ENCODE data around the gene PTTG2.
"Not testable (repeated sequence)": the region's sequence is repeated elsewhere in the genome, so short reads cannot be mapped to it uniquely, and the experiment has no call there.

The PTTG2 gene

GRCh38 chr4:37960098-37960497 is at the start of gene PTTG2:
TSS of gene PTTG2 (plus strand) at chr4:37960398. CDS start at chr4:37960435, 37 bp downstream.
- no peak for DNase-seq

GRCh38 chr4:37914539-37914938 is 45.7 kb upstream of the PTTG2 start:
- DNase-seq = no peak

GRCh38 chr4:37917388-37917787 is 42.8 kb upstream of the PTTG2 start:
- DNase-seq = no peak

- no peak for DNase-seq
Measured at GRCh38 chr4:37918653-37919052, 41.5 kb upstream of the PTTG2 start.

- DNase-seq = no peak
Measured at GRCh38 chr4:37922328-37922727, 37.9 kb upstream of the PTTG2 start.

- DNase-seq = not testable (repeated sequence)
Measured at GRCh38 chr4:37923089-37923488, 37.1 kb upstream of the PTTG2 start.

- no peak for DNase-seq
Measured at GRCh38 chr4:37924946-37925345, 35.3 kb upstream of the PTTG2 start.

GRCh38 chr4:37927434-37927833 is 32.8 kb upstream of the PTTG2 start:
- no peak for DNase-seq

- no peak for DNase-seq
Measured at GRCh38 chr4:37928426-37929416, 31.5 kb upstream of the PTTG2 start.

- no peak for DNase-seq
Measured at GRCh38 chr4:37934096-37934495, 26.1 kb upstream of the PTTG2 start.

- no peak for DNase-seq
Measured at GRCh38 chr4:37934609-37935008, 25.6 kb upstream of the PTTG2 start.

GRCh38 chr4:37935026-37935425 is 25.2 kb upstream of the PTTG2 start:
- no peak for DNase-seq

- DNase-seq = no peak
Measured at GRCh38 chr4:37936889-37937498, 23.2 kb upstream of the PTTG2 start.

- DNase-seq = no peak
Measured at GRCh38 chr4:37938208-37938607, 22.0 kb upstream of the PTTG2 start.

- no peak for DNase-seq
Measured at GRCh38 chr4:37946503-37947179, 13.6 kb upstream of the PTTG2 start.

GRCh38 chr4:37948542-37948941 is 11.7 kb upstream of the PTTG2 start:
- no peak for DNase-seq

GRCh38 chr4:37949636-37950426 is 10.4 kb upstream of the PTTG2 start:
- DNase-seq = no peak

- DNase-seq = no peak
Measured at GRCh38 chr4:37951461-37952352, 8.5 kb upstream of the PTTG2 start.

- no peak for DNase-seq
Measured at GRCh38 chr4:37953156-37953555, 7.0 kb upstream of the PTTG2 start.

GRCh38 chr4:37953620-37954293 is 6.4 kb upstream of the PTTG2 start:
- no peak for DNase-seq

- no peak for DNase-seq
Measured at GRCh38 chr4:37956941-37957340, 3.3 kb upstream of the PTTG2 start.
